Ecto neural progenitor cell (in vitro differentiated cells): ENCODE results near the gene EWSR1.
"Not testable (repeated sequence)": the region's sequence is repeated elsewhere in the genome, so short reads cannot be mapped to it uniquely, and the experiment has no call there.

ENCODE experiments used
- DNase-seq: peaks from one replicate; pipeline ENCODE4 v3.0.0-alpha.2; 2018; ENCODE audit warnings: low spot score

The EWSR1 gene

DNA sequence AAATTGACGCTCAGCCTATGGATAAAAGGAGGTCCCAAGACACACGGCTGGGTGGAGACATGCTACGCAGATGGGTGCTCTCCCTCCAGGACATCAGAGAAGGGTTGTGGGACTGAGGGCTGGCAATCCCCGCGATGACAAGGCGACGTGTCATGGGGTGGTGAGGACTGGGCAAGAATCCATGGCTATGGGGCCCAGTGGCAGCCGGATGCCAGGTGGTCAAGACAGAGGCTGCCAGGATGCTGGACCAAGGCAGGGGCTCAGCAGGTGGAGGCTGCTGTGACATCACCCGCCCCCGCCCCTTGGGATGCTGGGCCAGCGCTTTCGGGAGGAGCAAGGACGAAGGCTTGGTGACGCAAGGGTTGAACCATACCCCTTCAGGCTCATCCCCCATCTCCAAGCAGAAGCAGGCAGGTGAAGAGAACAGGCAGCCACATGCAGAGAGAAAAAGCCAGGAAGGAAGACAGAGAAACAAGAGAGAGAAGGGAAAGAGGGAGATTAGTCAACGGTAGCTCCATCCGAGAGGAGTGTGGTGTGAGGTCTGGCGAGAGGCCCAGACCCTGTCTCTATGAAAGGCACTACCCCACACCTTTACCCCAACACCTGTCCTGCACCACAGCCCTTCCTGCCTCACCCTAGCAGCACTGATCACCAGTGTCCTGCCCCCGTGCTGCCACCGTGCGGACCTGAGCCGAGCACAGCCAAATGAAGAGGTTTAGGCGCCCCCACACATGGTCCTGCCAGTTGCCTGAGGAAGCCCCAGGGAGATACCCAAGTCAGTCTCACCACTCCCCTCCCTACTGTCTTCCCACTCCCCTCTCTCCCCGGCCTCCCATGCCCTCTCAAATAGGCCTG, 71.5 kb downstream of the EWSR1 start:
- DNase-seq: no peak

DNA sequence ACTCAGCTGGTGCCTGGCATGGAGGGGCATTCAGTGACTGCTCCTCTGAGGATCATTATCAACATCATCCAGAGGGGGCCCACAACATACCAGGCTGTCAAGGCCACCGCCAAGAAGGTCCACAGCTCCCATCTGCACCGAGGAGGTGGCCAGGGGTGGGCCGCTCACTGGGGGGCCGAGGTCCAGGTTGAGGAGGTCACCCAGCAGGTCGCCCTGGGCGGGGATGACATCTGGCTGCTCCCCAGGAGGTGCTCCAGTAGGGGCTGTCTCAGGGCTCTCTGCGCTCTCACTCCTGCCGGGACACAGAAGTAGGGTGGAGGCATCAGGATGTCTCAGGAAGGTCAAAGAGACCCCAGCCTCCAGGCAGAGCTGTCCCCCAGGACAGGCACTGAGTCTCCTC, 72.5 kb downstream of the EWSR1 start:
- no peak for DNase-seq

DNA sequence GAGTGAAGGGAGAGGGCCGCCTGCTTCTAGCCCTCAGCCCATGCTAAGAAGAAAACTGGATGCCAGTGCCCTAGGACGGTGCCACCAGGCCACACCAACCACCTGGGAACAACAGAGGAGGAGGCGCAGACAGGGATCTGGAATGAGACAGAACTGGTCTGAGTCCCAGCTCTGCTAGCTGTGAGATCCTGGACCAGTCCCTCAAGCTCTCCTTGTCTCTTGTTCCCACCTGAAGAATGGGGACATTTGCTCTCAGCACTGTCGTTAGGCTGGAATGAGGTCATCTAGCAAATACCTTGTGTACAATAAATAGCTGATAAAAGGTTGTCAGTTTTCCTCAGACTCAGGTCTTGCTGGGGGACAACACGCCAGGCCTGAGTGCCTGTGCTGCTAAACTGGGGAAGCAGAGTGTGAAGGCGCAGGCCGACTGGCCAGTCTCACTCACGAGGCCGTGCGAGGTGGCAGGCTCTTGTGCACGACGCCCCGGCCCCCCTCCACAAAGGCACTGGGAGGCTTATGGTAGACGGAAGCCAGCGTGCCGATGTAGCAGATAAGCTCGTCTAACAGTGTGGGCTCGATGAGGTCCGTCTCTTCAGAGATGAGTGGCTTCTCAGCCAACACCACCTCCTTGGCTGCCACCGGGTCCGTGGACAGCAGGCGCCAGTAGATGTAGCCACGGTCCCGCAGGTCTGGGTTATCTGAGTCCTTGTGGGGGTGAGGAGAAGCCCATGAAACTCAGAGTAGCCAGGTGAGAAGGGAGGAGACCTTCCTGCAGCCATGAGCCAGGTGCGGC, 73.2 kb downstream of the EWSR1 start:
- no peak for DNase-seq

DNA sequence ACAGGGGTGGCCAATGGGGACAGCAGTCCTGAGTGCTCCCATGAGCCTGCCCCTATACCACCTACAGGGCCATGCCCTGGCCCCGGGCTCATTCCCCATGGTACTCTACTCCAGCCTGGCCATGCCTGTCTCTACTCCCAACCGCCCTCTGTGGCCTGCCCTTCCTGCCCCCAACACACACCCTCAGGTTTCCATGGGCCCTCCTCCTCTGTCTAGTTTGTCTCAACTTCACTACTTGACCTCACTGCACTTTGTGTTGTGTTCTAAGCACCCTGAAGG, 73.7 kb downstream of the EWSR1 start:
- no peak for DNase-seq

DNA sequence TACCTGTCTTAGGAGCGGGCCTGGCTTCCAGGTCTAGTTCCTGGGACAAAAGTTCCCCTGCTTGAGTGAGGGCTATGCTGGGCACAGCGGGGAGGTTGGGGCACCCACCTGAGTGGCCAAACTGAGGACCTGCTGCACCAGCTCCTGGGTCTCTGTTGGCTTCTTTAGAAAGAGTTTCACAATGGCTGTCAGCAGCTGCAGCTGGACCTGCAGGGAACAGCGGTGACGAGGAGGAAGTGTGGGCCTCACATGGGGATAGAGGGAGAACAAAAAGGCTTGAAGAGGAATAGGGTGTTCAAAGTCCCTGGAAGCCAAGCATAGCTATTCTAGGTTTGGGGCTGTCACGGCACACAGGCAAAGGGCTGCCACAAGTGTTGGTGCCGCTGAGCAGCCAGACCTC, 74.1 kb downstream of the EWSR1 start:
- no peak for DNase-seq

DNA sequence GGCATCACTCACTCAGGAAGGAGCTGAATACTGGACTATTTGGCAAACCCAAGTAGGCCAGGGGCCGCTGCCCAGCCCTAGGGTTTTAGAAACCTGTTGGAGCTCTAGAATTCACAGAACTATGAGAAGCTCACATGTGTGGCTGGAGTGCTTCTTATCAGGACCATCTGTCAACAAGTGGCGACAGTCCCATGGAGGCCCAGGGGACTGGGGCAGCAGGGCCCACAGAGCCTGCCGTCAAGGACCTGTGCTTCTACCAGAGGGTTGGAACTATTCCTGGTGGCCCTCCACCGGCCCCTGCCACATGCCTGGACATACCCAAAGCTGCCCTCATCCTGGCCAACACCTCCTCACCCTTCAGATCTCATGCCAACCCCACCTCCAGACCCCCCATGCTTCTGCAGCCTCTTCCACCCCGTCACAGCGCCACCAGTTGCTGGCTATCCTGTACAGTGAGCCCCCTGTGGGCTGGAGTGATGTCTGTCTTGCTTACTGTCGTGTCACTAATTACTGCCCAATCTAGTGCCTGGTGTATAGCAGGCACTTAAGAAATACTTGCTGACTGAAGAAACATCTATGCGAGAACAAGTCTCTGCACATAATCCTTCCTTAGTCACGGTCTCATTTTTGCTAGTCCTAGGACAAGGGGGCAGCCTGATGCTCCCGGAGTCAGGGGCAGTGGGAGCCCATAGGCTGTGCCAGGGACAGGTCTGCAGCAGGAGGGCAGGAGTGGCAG, 74.7 kb downstream of the EWSR1 start:
- DNase-seq: no peak

DNA sequence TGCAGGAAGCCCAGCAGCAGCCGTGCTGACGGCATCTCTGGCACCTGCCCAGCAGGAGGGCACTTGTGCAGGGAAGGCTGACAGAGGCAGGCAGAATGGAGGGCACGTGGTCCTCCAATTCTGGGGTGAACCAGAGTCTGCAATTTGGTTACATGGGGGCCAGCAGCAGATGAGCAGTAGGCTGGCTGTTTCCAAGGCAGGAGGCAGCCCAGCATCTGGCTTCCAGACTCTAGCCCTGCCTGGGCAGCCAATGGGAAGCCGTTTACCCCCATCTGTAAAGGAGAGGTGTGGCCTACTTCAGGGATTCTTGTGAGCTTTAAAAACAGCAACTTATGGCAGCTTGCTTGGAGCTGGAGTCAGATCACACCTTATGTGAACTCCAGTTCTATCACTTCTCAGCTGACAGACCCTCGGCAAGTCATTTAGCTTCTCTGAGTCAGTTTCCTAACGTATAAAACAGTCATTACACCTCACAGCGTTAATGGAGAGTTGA, 75.3 kb downstream of the EWSR1 start:
- DNase-seq: no peak

DNA sequence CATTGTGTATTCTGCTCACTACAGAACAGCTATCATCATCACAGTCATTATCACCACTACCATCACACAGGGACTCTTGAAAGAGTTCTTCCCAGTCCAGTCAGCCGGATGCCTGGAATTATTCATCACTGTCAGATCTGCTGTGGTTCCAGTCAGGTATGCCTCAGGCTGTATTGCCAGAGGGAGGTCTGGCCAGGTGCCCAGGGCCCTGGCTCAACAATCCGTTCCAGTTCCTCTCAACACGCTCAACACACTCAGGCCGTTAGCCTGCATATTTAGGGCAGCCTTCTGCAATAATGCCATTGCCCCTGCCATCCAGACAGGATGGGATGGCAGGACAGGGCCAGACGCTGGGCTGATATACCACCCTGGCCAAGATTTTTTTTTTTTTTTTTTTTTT, 76.1 kb downstream of the EWSR1 start:
- no peak for DNase-seq

DNA sequence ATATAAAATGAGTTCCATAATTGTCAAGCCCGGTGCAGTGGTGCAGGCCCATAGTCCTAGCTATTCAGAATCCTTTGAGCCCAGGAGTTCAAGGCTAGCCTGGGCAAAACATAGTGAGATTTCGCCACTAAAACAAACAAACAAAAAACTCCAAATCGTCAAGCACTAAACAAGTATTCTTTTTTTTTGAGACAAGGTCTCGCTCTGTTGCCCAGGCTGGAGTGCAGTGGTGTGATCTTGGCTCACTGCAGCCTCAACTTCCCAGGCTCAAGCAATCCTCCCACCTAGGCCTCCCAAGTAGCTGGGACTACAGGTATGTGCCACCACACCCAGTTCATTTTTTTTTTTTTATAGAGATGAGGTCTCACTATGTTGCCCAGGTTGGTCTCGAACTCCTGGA, 76.8 kb downstream of the EWSR1 start:
- not testable (repeated sequence) for DNase-seq

DNA sequence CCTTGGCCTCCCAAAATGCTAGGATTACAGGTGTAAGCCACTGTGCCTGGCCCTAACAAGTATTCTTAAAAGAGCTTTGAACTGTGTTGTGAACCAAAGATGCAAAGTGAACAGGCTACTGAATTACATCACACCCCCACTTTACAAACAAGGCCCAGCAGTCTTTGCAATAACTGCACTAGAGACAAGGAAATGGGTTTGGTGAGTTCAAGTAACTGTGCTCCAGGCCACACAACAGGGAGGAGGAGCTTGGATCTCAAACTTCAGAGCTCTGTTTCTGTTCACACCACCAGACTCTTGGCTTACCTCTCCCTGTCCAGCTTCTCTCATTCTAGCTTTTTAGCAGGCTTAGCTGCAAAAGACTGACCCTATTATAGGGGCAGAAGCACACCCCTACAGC, 77.9 kb downstream of the EWSR1 start:
- DNase-seq: no peak

DNA sequence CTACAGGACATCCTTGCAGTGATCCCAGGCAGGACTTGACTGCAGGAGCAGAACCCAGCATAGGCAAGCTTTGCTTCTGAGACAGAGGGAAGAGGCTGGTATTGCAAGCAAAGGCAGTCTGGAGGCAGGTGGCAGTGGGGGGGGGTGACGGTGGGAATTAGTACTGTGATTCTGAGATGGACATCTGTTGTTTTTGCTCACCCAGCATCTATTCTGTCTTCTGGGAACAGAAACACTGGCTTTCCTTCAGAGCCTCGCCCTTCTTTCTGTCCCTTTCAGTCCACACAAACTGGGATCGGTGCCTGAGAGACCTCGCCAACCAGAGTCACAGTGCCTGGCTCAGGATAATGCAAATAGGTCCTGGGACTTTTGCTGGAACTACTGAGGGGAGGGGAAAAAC, 78.6 kb downstream of the EWSR1 start:
- no peak for DNase-seq

DNA sequence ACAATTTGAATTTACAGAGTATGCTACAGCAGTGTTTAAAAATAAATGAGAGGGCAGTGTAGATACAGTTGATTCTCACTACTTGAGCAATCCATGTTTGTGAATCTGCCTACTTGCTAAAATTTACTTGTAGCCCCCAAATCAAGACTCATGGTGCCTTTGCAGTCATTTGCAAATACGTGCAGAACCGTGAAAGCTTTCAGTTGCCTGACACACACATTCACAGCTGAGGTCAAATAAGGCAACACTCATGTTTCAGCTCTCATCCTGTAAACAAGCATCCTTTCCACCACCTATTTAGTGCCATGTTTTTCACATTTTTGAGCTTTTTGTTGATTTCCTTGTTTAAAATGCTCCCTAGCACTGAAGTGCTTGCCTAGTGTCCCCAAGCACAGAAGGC, 80.0 kb downstream of the EWSR1 start:
- no peak for DNase-seq

DNA sequence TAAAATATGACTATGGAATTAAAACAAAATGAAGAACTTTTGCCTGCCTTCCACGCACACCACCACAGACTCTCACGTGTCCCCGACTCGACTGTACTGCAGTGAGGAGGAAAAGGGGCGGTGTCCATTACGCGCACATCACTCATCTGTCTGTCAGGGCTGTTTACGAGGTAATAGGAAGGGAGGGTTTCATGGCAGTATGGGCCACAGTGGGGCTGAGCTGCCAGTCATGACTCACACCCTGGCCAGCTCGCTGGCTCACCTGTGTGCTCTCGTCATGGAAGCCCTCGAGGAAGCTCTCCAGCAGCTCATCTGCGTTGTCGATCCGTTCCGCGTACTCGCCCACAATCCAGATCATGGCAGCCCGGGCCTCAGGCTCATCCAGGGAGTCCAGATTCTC, 80.9 kb downstream of the EWSR1 start:
- DNase-seq: no peak
